ENCODE results near the gene RAD54L2. TPM values are rescaled to one million over a fixed set of nuclear protein-coding genes. Genes with fewer than 3 reads are reported as not detected.

Gene RAD54L2
- total and polyA plus RNA-seq, 2 of the 8 experiments (the other 6 are each of a cell fraction or from before 2014, with no cell fraction given): 8.2 to 35.2 TPM

DNA sequence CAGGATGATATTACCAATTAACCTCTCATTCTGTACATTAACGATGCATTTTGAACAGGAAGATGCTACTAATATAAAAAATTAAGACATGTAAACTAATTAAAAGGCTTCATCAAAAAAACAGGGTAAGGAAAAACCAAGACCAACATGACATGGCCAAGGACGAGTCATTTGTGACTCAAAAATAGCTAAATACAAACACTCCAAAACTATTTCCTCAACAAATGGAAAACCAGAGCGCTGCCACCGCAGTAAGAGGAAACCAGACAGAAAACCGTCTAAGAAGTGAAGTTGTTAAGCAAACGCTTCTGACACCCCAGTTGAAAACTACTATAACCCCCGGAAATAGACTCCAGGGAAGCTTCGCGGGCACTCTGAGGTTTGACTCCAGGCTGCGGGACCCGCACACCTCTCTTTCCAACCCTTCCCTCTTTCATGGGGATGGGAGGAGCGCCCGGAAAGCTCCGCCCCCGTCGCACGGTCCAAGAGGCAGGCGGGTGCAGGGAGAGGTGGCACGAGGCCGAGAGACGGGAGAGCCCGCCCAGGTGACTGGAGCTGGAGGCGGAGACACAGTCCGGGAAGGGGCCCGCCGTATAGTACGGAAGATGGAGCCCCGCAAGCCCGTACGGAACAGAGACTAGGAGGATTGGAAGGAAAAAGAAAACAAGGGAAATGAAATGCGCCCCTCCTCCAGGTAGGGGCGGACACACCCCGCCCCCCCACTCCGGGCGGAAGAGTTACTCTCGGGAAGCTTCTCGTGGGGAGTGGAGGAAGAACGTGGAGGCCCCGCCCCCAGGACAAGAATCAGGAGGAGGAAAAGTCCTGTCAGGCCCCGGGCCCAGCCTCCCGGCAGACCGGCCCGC is 39.4 kb upstream of the RAD54L2 start (continued):
- no peak for TF ChIP-seq PHF8 (conservative IDR thresholded peaks at IDR 0.05; ENCODE audit: low read depth, low read length)
- TF ChIP-seq USF2 (IDR thresholded peaks at IDR 0.05; ENCODE audit: low read length): no peak
- no peak; the same call in 1 of the 2 replicates for TF ChIP-seq BRCA1 (IDR thresholded peaks at IDR 0.05; ENCODE audit: low read depth, low read length)
- peak; percentile 44 for TF ChIP-seq ASH2L (IDR thresholded peaks at IDR 0.05; ENCODE audit: low read length)
- TF ChIP-seq SP4 (IDR thresholded peaks at IDR 0.05; ENCODE audit: low read length): peak; percentile 60; the same call in 1 of the 2 replicates
- TF ChIP-seq EZH2 (IDR thresholded peaks at IDR 0.05; ENCODE audit: low read depth, low read length, severe bottlenecking): no peak
- no peak for TF ChIP-seq RXRA (IDR thresholded peaks at IDR 0.05; ENCODE audit: insufficient read depth, low read depth, low read length)
- no peak for TF ChIP-seq SIRT6 (IDR thresholded peaks at IDR 0.05; ENCODE audit: low read length)
- TF ChIP-seq TEAD4 (IDR thresholded peaks at IDR 0.05; ENCODE audit: low read depth, low read length): no peak
- TF ChIP-seq RBBP5 (IDR thresholded peaks at IDR 0.05; ENCODE audit: borderline replicate concordance, low read depth, low read length): peak; percentile 85
- no peak for TF ChIP-seq MAFK (IDR thresholded peaks at IDR 0.05; ENCODE audit: low read depth, low read length)
- no peak for TF ChIP-seq POU5F1 (IDR thresholded peaks at IDR 0.05; ENCODE audit: low read depth, low read length)
- no peak for TF ChIP-seq KDM4A (IDR thresholded peaks at IDR 0.05; ENCODE audit: low read depth, low read length, severe bottlenecking)
- TF ChIP-seq TAF7 (optimal IDR thresholded peaks at IDR 0.05; ENCODE audit: borderline replicate concordance, low read depth, low read length): no peak
- TF ChIP-seq TBP (IDR thresholded peaks at IDR 0.05; ENCODE audit: low read depth, low read length): peak; percentile 51; the same call in 1 of the 2 replicates
- TF ChIP-seq NANOG (IDR thresholded peaks at IDR 0.05; ENCODE audit: insufficient read depth, low read depth, low read length, poor library complexity, severe bottlenecking): peak; percentile 13
- TF ChIP-seq SUZ12 (IDR thresholded peaks at IDR 0.05; ENCODE audit: low read length): no peak
- no peak for TF ChIP-seq EGR1 (IDR thresholded peaks at IDR 0.05; ENCODE audit: borderline replicate concordance, low read depth, low read length)
- no peak for TF ChIP-seq CBX5 (IDR thresholded peaks at IDR 0.05; ENCODE audit: low read depth, low read length)
- TF ChIP-seq CHD1 (IDR thresholded peaks at IDR 0.05; ENCODE audit: low read depth, low read length): no peak
- no peak for TF ChIP-seq HDAC6 (IDR thresholded peaks at IDR 0.05; ENCODE audit: low read depth, low read length)
- TF ChIP-seq TCF12 (IDR thresholded peaks at IDR 0.05; ENCODE audit: low read depth, low read length): no peak
- no peak for TF ChIP-seq CBX8 (IDR thresholded peaks at IDR 0.05; ENCODE audit: borderline replicate concordance, low read depth, low read length)
- TF ChIP-seq CREB1 (IDR thresholded peaks at IDR 0.05): no peak
